Left hindlimb (tissue), 1 donor: ENCODE measurements around the gene PAK6.
A peak's percentile ranks its signal among the peaks of the same experiment; 100 is the strongest.

Source experiments
- DNase-seq: peaks from one replicate; pipeline ENCODE4 v3.0.0-alpha.2; 2018

PAK6 gene

GRCh38 chr15:40312370-40313158, 73.7 kb downstream of the PAK6 start:
- no peak for DNase-seq

- no peak for DNase-seq
Measured at GRCh38 chr15:40313531-40314398, 74.9 kb downstream of the PAK6 start.

GRCh38 chr15:40314723-40315276, 75.9 kb downstream of the PAK6 start:
- DNase-seq: no peak

GRCh38 chr15:40316931-40317330, 78.1 kb downstream of the PAK6 start:
- no peak for DNase-seq

GRCh38 chr15:40317580-40317979, 78.7 kb downstream of the PAK6 start:
- DNase-seq: no peak

- no peak for DNase-seq
Measured at GRCh38 chr15:40320409-40320808, 81.5 kb downstream of the PAK6 start.

GRCh38 chr15:40320931-40321371, 82.1 kb downstream of the PAK6 start:
- DNase-seq: no peak

GRCh38 chr15:40322531-40323238, 83.8 kb downstream of the PAK6 start:
- DNase-seq: no peak

- peak; percentile 95 for DNase-seq
Measured at GRCh38 chr15:40323239-40323952, 84.5 kb downstream of the PAK6 start, which contains the start of gene INAFM2. Gene INAFM2 (plus strand): TSS chr15:40323692. CDS start chr15:40324056, 364 bp downstream.

- DNase-seq: no peak
Measured at GRCh38 chr15:40323953-40324937, 85.4 kb downstream of the PAK6 start.

GRCh38 chr15:40325188-40325587, 86.3 kb downstream of the PAK6 start:
- no peak for DNase-seq

- DNase-seq: no peak
Measured at GRCh38 chr15:40325700-40326099, 86.8 kb downstream of the PAK6 start.
